Measurements from ENCODE around the gene KIF6.
A peak's percentile ranks its signal among the peaks of the same experiment; 100 is the strongest.

The KIF6 gene

DNA sequence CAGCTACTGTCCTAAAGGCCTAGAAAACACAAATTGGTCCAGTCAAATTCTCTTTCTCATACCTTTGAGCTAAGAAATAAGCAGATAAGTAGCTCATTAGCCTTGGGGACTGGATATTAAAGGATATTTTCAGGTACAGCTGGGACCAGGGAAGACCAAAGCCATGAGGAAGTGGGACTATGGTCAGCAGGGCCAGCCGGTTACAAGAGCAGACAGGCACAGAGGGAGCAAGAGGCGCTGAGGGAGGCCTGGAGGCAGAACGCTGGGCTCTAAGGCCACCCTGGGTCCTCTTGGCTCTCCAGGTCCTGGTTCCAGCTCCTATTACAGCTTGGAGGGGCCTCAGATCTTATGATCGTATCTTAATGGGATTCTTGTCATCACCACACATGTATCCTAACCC, 314.2 kb downstream of the KIF6 start:
- DNase-seq, result no peak

DNA sequence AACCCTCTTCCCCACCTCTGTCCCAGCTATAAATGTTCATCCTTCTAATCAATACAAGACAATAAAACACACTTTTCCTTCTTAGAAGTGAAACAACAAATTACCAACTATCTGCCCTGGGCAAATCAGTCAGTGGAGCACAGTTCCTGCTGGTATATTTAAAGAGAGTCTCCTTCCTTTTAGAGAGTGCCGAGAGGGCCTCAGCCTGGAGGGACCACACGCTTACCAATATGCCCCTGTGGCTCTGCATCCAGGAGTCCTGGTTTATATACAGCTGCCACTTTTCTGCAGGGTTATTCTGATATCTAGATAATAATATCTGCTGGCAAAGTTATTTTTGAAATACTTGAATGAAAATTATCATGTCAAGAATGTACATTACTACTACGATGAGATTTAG, 315.3 kb downstream of the KIF6 start:
- no peak for DNase-seq

DNA sequence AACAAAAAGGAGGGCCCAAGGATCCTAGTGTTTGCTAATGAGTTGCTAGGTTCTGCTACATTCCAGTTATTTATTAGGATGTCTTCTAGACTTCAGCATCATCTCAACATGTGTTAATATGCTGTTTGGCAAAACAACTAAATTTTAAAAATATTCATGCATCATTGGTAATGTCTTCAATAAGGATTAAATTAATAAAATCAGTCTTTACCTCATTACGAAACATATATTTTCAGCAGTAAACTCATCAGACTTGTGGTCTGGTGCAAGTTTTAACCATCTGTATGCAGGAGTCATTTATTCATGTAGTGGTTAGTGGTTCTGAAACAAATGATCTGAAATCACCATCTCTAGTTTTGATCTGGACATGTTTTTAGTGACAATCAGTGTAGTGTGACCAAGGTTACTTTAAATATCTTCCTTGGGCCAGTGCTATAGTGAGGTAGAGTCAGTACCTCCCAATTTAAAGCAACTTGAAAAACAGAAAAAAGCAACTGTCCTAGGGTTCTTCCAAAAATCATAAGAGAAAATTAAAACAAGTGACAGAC, 317.7 kb downstream of the KIF6 start:
- no peak for DNase-seq

DNA sequence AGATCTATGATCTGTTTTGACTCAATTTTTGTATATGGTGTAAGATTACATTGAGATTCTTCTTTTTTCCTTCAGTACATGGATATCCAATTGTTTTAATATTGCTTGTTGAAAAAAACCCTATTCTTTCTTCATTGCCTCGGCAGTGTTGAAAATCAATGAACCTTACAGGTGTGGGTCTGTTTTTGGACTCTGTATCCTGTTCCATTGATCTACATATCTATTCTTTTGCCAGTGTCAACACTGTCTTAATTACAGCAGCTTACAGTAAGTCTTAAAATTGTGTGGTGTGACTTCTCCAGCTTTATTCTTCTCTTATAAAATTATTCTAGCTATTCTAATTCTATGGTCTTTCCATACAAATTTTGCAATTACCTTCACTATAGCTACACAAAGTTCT, 320.9 kb downstream of the KIF6 start:
- DNase-seq, result no peak

DNA sequence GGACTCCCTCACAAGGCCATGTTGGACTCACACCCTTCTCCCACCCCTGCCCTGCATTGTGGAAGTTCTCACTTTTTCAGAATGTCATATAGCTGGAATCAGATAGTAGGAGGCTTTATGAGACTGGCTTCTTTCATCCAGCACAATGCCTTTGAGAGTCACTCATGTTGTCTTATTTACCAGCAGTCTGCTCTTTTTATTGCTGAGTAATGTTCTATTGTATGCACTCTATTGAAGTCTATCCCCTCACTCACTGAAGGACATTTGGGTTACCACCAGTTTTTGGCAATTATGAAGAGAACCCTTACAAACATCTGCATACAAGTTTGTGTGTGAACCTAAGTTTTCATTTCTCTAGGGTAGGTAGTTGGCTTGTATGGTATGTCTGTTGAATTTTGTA, 321.9 kb downstream of the KIF6 start:
- no peak for DNase-seq

DNA sequence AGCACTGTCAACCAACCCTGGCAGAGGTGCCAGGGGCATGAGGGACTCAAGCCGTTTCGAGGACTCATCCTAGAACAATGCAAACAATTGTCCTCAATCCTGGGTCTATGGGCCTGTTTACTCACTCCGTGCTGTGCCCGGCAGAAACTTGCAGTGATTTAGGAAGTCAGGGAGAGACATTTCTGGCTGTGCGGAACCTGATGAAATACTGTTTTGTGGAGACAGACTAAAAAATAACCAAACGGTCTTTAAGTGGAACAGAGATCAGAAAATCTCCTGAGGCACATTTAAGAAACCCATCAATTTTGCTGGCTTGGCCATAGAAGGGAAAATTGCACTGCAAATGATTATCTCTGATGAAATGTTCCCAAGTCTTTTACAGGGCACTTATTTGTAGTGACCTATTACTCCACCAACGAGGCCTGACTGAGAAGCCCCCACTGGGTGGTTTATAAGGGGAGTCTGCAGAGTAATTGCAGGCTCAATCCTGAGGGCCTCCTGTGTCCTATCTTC, 322.9 kb downstream of the KIF6 start:
- DNase-seq, result no peak

DNA sequence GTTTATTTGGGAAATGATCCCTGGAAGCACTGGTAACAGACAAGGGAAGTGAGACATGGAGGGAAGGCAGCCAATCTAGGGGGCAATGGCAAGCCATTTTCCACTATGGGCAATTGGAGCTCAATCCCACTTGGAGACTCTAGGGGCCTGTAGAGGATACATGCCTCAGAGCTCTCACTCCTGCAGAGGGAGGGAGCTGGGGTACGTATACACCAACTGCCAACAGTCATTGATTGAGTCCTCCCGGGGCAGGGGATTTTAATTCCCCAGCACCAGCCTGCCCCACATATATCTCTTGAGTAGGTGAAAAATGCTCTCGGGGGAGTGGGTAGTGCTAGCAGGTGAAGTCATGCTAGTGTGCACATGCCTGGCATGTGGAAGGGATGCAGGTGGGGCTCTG, 323.8 kb downstream of the KIF6 start:
- no peak for DNase-seq

DNA sequence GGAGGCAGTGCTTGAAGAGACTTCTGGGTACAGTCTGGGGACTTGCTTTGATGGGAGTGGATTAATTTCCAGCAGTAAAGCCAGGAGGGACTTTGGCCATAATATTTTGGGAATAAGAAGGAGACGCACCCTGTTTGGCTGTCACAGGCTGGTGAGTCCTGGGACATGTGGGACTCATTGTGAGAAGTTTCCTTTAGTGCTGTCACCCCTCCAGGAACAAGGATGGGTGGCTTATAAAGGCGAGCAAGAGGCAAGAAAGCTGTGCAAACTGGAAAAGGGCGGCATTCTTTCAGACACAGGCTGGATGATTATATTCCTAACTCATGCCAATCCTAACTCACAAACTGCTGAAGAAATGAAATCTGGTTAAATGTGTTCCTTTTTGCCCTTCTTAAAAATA, 325.2 kb downstream of the KIF6 start:
- no peak for DNase-seq

DNA sequence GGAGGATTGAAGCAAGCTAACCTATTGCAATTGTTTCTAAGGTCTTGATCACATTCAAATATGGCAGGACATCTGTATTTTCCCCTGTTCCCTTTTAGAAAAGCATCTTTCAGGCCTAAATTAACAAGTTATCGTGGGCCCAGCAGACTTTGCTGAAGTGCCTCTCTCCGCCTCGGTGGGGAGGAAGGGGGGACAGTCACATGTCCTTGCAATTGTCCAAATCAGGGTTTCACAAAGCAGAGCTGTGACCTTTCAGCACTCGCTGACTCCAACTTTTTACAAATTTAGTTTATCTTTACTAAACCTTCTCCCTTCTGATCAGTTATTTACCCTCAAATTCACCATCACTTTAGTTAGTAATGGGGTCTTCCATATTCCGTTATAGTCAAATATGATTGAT, 328.4 kb downstream of the KIF6 start:
- DNase-seq, result no peak

DNA sequence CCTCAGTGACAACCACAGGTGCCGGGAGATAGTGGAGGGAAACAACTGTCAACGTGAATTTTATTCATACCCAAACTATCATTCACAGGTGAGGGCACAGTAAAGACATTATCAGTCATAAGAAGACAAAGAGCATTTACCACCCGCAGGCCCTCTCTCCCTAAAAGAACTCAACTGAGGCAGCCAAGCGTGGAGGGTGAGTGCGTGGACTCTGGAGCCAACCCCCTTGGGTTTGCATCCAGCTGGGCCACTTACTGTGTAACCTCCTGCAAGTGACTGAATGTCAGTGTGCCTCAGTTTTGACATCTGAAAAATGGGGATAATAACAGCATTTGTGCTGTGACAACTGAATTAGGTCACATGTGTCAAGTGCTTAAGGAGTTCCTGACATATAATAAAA, 332.1 kb downstream of the KIF6 start:
- DNase-seq, result no peak

DNA sequence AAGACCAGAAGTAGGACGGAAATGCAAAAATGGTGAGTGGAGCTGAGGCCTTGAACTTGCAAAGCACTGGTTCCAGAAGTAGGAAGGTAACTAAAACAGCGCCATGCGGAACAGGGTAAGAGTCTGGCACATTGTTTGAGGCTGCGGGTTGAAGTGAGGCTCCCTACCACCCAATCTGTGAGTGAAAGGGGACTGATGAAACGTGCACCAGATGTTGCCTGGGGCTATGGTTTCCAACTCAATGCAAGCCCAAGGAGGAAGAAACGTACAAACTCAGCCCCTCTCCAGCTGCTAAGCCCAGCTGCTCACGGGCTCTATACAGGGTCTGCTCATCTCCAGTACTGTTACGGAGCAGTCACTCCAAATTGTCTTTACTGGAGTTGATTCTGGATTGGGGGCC, 334.0 kb downstream of the KIF6 start:
- no peak for DNase-seq

DNA sequence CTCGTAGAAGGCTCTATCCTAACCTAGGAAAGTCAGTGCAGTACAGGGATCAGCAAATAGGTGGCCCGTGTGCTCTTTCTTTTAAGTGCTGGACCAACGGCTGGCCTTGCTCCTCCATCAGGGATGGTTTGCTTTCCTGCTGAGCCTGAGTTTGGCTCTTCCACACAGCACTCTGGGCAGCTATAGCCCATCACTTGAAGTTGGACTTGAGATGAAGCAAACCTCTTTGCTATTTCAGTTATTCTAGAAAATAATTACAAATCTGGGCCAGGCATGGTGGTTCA, 335.8 kb downstream of the KIF6 start:
- no peak for DNase-seq

DNA sequence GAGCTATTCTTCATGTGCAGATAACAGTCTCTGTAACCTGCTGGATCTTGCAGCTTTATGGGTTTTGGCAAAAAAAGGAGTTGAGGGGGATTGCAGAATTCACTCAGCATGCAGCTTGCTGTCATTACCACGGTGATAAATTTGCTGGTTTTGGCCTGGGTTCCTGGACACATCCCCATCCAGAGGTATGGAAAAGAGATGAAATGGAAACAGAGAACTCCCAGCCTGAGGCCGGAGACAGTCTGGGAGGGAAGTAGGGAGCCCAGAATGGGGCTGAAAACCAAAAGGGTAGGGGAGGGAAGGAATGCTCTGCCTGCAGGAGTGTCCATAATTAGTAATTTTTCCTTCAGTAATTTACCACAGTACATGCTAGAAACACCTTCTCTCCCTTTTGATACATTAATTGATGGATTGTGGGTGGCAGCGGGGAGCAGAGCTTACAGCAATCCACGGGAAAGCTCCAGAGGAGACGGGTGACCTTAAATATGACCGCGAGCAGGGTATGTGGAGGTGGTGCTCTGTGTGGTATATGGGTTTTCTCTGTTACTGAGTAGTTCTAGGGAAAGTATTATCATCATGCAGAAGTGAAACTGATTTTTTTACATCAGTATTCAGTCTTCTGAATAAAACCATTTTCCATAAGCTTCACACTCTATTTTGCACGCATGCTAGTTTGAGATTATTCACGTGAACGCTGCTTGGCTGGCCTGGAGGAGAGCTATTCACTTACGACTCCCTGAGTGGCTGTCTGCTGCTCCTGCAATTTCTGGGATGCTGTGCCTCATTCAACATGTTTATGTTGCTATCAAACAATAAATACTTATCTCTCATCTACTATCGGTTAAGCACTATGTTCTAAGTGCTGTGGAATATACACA, 336.4 kb downstream of the KIF6 start:
- peak; percentile 65 for DNase-seq

DNA sequence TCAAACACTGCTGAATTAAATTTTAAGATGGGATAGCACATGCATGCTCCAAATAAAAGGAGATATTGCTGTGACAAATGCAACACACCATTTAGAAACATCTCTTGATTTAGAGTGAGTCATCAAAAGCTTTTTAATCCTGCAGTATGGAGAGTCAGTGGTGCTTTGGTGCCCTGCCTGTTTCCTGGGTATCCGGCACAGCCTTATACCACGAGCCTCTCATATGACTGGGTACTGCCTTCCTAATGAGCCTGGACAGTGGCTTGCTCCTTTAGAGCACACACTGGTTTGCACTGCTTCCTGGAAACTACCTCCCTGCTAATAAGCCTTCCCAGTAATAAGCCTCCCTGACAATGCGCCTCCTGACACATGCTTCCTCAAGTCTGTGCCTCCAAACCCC, 337.4 kb downstream of the KIF6 start:
- DNase-seq, result no peak

DNA sequence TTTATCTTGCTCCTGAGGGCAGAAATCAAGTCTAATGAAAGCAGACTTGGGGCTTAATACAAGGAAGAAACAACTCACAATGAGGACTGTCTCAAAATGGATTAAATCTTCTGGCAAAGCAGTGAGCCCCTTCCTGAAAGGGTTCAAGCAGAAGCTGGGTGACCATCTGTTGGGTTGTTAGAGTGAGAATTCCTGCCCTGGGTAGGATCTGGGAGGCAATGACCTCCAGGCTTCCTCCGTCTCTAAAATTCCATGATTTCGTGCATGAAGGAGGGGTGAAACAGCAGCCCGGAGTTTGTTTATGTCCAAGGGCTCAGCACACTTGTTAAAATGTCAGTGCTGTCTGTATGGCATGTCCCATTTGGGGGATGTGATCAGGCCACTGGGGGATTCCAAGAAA, 338.7 kb downstream of the KIF6 start:
- DNase-seq, result no peak

DNA sequence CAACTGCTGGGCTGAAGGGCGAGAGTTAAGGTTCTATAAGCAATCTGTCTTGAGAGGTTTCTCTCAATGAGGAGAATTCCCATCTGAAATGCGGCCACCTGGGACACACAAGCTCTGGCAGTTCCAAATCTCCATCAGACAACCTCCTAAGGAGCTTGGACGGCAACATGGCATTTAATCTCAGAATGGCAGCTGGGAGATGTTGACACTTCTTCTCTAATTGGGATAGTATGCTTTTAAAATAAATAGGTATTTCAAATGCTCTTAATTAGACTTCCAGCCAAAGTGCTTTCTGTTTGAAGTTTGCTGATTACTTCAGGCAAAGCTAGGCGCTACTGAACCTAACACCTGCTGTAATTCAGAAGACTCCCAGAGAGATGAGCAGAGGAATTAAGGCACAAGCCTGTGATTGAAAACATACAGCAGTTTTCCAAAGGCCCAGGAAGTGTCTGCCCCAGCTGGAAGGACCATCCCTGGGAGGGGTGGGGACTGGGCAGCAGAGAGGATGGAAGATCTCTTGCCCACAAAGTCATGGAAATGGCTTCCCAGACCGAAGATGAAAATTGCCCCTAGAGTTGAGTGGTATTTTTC, 343.6 kb downstream of the KIF6 start:
- no peak for DNase-seq

DNA sequence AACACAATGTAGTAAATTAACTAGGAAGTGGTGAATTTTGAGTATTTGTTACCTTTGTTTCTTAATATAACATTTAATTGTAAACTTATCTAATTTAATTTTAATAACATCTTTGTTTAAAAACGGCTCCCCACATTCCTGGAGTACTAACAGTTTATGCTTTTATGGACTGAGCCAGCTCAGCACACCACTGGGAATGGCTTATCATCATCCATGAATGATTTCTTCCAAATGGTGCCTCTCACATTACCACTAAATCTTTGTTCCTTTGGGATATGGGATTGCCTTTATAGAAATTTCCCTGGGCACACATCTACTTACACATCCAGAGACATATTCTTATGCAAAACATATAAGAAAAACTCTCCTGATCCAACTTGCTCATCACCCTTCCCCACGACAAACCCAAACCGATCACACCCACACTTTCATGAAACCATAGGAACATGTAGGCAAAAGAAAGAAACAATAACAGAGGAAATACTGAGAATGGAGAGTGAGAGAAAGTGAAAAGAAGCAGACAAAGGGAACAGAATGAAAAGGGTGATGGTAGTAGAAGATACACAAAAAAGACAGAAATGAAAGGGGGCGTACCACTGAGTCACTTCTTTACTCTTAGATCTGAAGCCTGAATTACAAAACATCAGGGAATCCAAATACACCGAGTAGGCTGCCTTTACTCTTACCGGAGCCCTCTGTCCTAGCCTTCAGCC, 344.2 kb downstream of the KIF6 start:
- no peak for DNase-seq

DNA sequence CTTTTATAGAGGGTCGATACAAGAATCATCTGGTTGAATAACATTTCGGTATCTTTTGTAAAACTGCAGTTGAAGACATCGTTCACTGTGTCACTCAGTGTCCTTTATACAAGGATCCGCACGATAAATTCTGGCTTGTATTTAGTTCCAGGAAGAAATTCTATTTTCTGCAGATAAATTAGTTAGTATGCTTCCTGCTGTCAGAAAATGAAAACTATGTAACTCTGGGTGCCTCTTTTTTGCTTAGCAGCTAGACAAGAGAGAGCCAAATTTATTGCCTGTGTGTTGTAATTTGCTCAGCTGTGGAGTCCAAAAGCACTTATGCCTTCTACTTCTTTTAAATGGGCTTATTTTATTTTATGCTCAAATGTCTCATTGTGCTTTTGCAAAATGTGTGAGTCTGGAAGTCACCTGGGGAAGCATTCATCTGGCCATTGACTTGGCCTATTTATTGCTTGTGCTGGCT, 346.2 kb downstream of the KIF6 start:
- DNase-seq, result no peak

DNA sequence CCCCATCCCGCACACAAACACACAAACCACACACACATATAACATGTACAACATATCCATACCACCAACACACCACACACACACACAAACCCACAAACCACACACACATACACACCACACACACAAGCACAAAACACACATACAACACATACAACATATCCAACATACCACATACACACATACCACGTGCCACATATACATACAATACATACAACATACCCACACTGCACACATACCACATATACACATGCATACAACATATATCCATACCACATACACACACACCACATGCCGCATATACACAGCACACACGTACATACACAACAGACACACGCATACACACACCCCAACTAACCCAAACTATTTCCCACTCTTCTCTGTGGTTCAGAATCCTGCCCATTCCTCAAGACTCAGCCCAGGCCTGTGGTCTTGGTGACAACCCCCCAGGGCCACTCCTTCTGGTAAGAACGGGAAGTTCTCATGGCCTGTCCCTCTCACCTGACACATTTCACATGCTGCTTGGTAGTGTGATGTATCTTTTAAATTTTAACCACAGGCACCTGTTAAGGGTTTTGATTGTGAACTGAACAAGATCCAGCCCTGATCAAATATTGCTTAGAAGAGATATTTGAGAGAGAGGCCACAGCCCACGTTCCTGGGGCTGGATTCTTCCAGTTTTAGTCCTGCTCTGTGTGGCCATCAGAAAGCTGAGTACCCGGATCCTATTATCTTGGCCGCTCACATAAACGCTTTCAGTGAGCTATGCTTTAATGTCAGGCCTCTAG, 346.8 kb downstream of the KIF6 start:
- DNase-seq, result no peak

DNA sequence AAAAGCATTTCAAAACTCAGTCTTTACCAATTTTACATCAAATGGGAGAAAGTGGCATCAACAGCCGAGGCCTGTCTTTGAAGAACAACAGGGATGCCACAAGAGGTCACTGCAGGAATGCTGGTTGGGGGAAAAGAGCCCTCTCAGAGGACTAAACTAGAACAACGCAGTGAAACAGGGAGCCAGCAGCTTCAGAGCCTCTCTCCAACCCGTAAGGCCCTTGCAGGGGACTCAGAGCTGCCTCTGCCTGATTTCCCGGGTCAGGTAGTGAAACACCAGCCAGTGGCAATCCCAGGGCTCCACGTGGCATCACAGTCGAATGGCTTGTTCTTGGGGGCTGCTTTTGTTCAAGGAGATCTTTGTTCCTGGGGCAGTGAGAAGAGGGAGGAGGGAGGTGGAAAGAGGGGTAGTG, 347.7 kb downstream of the KIF6 start:
- no peak for DNase-seq

DNA sequence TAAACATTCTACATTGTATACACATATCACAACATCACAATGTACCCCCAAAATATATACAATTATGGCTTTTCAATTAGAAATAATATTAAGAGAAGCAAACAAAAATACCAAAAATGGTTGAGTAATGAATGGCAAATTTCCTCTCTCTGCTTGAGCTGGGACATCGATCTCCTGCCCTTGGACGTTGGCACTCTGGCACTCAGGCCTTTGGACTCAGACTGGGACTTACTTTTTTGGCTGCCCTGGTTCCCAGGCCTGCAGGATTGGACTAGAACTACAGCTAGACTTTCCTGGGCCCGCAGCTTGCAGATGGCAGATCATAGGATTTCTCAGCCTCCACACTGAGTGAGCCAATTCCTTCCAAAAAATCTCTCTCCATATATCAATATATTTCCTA, 349.8 kb downstream of the KIF6 start:
- DNase-seq, result no peak

DNA sequence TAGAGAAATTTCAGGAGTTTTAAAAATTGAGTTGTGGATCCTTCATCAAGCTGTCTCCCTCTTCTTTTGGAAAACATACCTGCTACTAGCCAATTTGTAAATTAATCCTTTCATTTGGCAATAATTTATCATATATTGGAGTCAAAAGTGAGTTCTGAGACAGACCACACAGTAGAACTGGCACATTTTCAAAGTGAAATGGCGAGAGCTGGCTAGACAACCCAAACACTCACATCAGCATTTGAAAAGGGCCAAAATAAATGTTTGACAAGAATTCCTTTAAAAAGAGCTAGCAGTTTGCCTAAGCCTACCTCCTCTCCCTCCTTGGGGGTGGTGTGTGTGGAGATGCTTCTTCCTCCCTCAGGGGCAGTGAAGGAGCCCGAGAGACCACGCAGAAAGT, 354.8 kb downstream of the KIF6 start:
- no peak for DNase-seq

DNA sequence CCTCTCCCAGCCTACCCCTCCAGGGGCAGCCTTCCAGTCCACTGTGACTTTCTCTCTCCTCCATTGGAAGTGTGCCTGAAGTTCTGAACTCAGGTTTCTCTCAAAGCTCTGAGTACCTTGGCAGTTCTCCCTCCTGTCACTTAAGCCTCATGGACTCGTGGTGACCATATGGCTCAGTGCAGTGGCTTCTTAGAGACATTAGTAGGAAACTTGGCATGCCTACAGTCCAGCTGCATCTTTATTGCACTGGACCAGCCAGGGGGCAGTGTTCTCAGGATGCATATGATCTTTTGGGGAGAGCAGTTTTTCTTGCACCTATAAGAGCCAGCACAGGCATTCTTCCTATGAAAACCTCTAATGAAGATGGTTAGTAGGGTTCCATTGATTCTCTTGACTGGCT, 355.2 kb downstream of the KIF6 start:
- no peak for DNase-seq
